Ovary (tissue), 9 donors: ENCODE measurements around the gene ZMYND19. TPM values are rescaled to one million over a fixed set of nuclear protein-coding genes. Genes with fewer than 3 reads are reported as not detected.
"Not testable (repeated sequence)": the region's sequence is repeated elsewhere in the genome, so short reads cannot be mapped to it uniquely, and the experiment has no call there.

Experiments
- DNase-seq, 5 donors: peaks; one replicate each; pipeline ENCODE4 v3.0.0-alpha.2; 2019 to 2020
- H3K27ac ChIP-seq, 2 donors: fragments of 200-600 bp; one replicate each; pipeline versions ENCODE4 v1.5.1 to v1.8.0; 2019 to 2022
- H3K27me3 ChIP-seq: fragments of 200-600 bp; one replicate; pipeline ENCODE4 v1.8.0; 2022
- H3K36me3 ChIP-seq: fragments of 200-600 bp; sonication (generic); one replicate; pipeline ENCODE4 v1.5.1; 2019
- H3K4me1 ChIP-seq: one replicate; pipeline ENCODE4 v1.8.1; 2013; ENCODE audit warnings: mild to moderate bottlenecking, moderate library complexity; ENCODE audit not compliant: insufficient read depth
- H3K4me3 ChIP-seq: fragments of 200-600 bp; sonication (generic); one replicate; pipeline ENCODE4 v1.5.1; 2017
- H3K9me3 ChIP-seq, 2 donors: fragments of 200-600 bp in 1 of 2; sonication (generic) in 1 of 2; one replicate each; pipeline versions ENCODE4 v1.5.1 to v1.8.1; 2013 to 2019; ENCODE audit warnings: mild to moderate bottlenecking in 1 of 2, moderate library complexity in 1 of 2
- CTCF ChIP-seq, 3 donors: fragments of 450-650 bp in 2 of 3; fragments of 200-600 bp in 1 of 3; IDR thresholded peaks; one replicate each; pipeline versions ENCODE4 v1.5.1 to v1.8.0; 2016 to 2022; ENCODE audit warnings: antibody characterized with exemption in 3 of 3, mild to moderate bottlenecking in 1 of 3
- EP300 ChIP-seq: sonication (generic); formaldehyde crosslinking; IDR thresholded peaks from one replicate; pipeline ENCODE4 v1.6.1; 2017; ENCODE audit warnings: antibody characterized with exemption
- WGBS, 3 donors: extraction: QIAGEN DNeasy Blood & Tissue Kit in 1 of 3; methylation state at CpG; one replicate each; pipeline versions ENCODE4 v1.1.5 to v1.1.7; 2013 to 2017; 5-methylcytosine and 5-hydroxymethylcytosine counted together
- intact Hi-C, 4 donors: fragments of 100-400 bp; cut with DNase I; formaldehyde crosslinking; loops; one replicate each; pipeline versions ENCODE4 v1.11.0 to v1.15.1; 2022 to 2023
- polyA plus RNA-seq, 2 donors: library from polyadenylated mRNA; stranded (reverse); fragments of 200-250 nt in 1 of 2; fragments of 350-450 nt in 1 of 2; fragmentation: Illumina TruSeq in 1 of 2; extraction: RNeasy Lipid Tissue Mini Kit (QIAGEN cat#74804) in 1 of 2; gene quantifications; one replicate each; pipeline ENCODE4 v1.2.3, GENCODE V29; 2013 to 2014
- small RNA-seq: library from RNA; depleted of rRNA; stranded (forward); fragments of <200 nt; gene quantifications from one replicate; pipeline ENCODE3, GENCODE V24; 2016
- total RNA-seq, 7 donors: library from RNA; depleted of rRNA in 2 of 7; stranded (reverse); fragments of >200 nt in 2 of 7; fragmentation: NEBNext Ultra II Directional in 3 of 7; extraction: Animal tissue kit (Norgen Biotek cat#: 25700) in 3 of 7; gene quantifications; one replicate each; pipeline versions ENCODE4 v1.1.0 to v1.2.4, GENCODE V29; 2016 to 2023
- donor health status: DM: no; HTN: no; CAD: no; lungs with moderate emphysema.
- donor health status: DM: no; HTN: no; CAD: no.
- donor health status: Bipolar disorder and iron deficiency.
- donor health status: DM: yes; HTN: yes; CAD: no.
- donor health status: DM: no; HTN: no; CAD: no.
- donor health status: DM: yes; HTN: yes; CAD: no.

ZMYND19 gene
- total and polyA plus RNA-seq, 9 donors = 5.1 to 22.9 (median 14.7) TPM

GRCh38 chr9:137534256-137535119 lies 55.8 kb downstream of the ZMYND19 start:
- Histone ChIP-seq H3K27me3 (no peaks in the 10 kb centered on the region), H3K36me3 (no peaks in the 10 kb centered on the region), H3K4me3 (no peak overlapping the region), H3K9me3 (no peaks in the 10 kb centered on the region), H3K4me1 (peaks cover 9% of the 10 kb centered on the region), H3K27ac (no peak overlapping the region)
- intact Hi-C loops = no loop called here
- no peak for TF ChIP-seq EP300
- peak; percentile 60 to 63 (median 63) for TF ChIP-seq CTCF (IDR thresholded peaks at IDR 0.05)
- 21 to 34% (median 26%) methylated on average over 19 of the region's 19 CpGs for WGBS, 3 donors
- peak in 2 of 5 donors; percentile 36 to 50 for DNase-seq

- H3K27me3 ChIP-seq, H3K4me1 ChIP-seq, H3K36me3 ChIP-seq, H3K4me3 ChIP-seq, intact Hi-C loops, DNase-seq, H3K9me3 ChIP-seq, H3K27ac ChIP-seq: not testable (repeated sequence)
- WGBS, 3 donors = 77 to 86% (median 84%) methylated on average over 10 of the region's 10 CpGs
These were observed 57.3 kb downstream of the ZMYND19 start for GRCh38 chr9:137532891-137533468.

Small RNAs within 50 kb of the gene (small RNA-seq; reads per million reads assigned to genes)
- gene RF00017 = not detected

Other genes with a start within 250 kb of the ZMYND19 start
- 10 to 100 TPM; 19.5 to 30.6 (median 26.2) TPM for gene EXD3, start 167.3 kb downstream of the ZMYND19 start, total RNA-seq
- gene EXD3, start 167.3 kb downstream of the ZMYND19 start, polyA plus RNA-seq = 10 to 100 TPM in 1 of 2 donors, 1 to 10 TPM in 1; 1.0 to 19.4 TPM
- 10 to 100 TPM in 5 of 7 donors, 1 to 10 TPM in 2; 8.5 to 18.5 (median 13.8) TPM for gene NOXA1, start 167.1 kb downstream of the ZMYND19 start, total RNA-seq
- 1 to 10 TPM in 1 of 2 donors, not detected in 1; 7.1 TPM for gene NOXA1, start 167.1 kb downstream of the ZMYND19 start, polyA plus RNA-seq
- gene ENTPD8, start 149.2 kb downstream of the ZMYND19 start, total RNA-seq = under 1 TPM in 5 of 7 donors, not detected in 2; 0.10 to 0.57 (median 0.24) TPM
- gene ENTPD8, start 149.2 kb downstream of the ZMYND19 start, polyA plus RNA-seq = under 1 TPM in 1 of 2 donors, not detected in 1; 0.11 TPM
- 10 to 100 TPM; 22.9 to 50.3 (median 35.4) TPM for gene NSMF, start 131.2 kb downstream of the ZMYND19 start, total RNA-seq
- gene NSMF, start 131.2 kb downstream of the ZMYND19 start, polyA plus RNA-seq = 10 to 100 TPM; 24.0 to 29.5 TPM
- gene PNPLA7, start 40.1 kb downstream of the ZMYND19 start, total RNA-seq = 10 to 100 TPM in 5 of 7 donors, 1 to 10 TPM in 2; 4.5 to 29.3 (median 13.0) TPM
- gene PNPLA7, start 40.1 kb downstream of the ZMYND19 start, polyA plus RNA-seq = 10 to 100 TPM in 1 of 2 donors, 1 to 10 TPM in 1; 2.2 to 19.9 TPM
- 10 to 100 TPM; 35.9 to 61.9 (median 48.3) TPM for gene MRPL41, start 38.6 kb downstream of the ZMYND19 start, total RNA-seq
- 10 to 100 TPM in 1 of 2 donors, 1 to 10 TPM in 1; 1.0 to 54.8 TPM for gene MRPL41, start 38.6 kb downstream of the ZMYND19 start, polyA plus RNA-seq
- 10 to 100 TPM; 29.7 to 37.7 (median 33.0) TPM for gene DPH7, start 11.6 kb downstream of the ZMYND19 start, total RNA-seq
- gene DPH7, start 11.6 kb downstream of the ZMYND19 start, polyA plus RNA-seq = 10 to 100 TPM; 15.4 to 38.2 TPM
- gene ARRDC1, start 15.2 kb upstream of the ZMYND19 start, total RNA-seq = 10 to 100 TPM; 11.1 to 46.2 (median 13.8) TPM
- gene ARRDC1, start 15.2 kb upstream of the ZMYND19 start, polyA plus RNA-seq = 10 to 100 TPM in 1 of 2 donors, 1 to 10 TPM in 1; 5.2 to 20.6 TPM
- gene EHMT1, start 28.5 kb upstream of the ZMYND19 start, total RNA-seq = 10 to 100 TPM; 44.9 to 98.5 (median 78.6) TPM
- gene EHMT1, start 28.5 kb upstream of the ZMYND19 start, polyA plus RNA-seq = 10 to 100 TPM; 40.8 to 44.7 TPM